GM10248 (cell line): ENCODE results near the gene ENSA.
"Not testable (repeated sequence)": the region's sequence is repeated elsewhere in the genome, so short reads cannot be mapped to it uniquely, and the experiment has no call there.

ENCODE experiments used
- CTCF ChIA-PET: fragments of 300-600 bp; sonication (Branson Sonifier 250); formaldehyde crosslinking; extraction: SDS; loops from one replicate; lab custom pipeline; 2021; ENCODE audit warnings: antibody characterized with exemption; lab: Yijun Ruan, JAX
- POLR2A ChIA-PET: fragments of 350-650 bp; sonication (Branson Sonifier 250); formaldehyde crosslinking; extraction: SDS; loops from one replicate; lab custom pipeline; 2020; ENCODE audit warnings: antibody characterized with exemption; lab: Yijun Ruan, JAX
- DNase-seq: peaks from one replicate; pipeline ENCODE4 v3.0.0; 2012; ENCODE audit errors: extremely low spot score
- CTCF ChIP-seq: IDR thresholded peaks from 2 replicates; pipeline ENCODE4 v1.5.1; 2012; ENCODE audit warnings: mild to moderate bottlenecking, low read depth; ENCODE audit errors: extremely low read depth, missing control alignments, control extremely low read depth

Gene ENSA

DNA sequence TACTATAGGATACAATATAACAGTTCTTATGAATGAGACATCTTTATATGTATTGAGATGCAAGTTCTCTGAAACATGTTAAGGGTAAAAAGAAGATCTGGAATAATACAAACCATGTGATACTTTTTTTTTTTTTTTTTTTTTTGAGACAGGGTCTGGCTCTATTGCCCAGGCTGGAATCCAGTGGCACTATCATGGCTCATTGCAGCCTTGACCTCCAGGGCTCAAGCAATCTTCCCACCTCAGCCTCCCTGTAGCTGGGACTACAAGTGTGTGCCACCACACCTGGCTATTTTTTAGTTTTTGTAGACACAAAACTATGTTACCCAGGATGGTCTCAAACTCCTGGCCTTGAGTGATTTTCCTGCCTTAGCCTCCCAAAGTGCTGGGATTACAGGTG lies 27.9 kb downstream of the ENSA start:
- no peak for DNase-seq
- POLR2A ChIA-PET = no interaction called here
- no peak for TF ChIP-seq CTCF
- CTCF ChIA-PET = interaction anchor here (1.3 kb wide), 1 partner anchor 18 kb away, joined by 4 read pairs; no protein-coding TSS in a partner anchor

- DNase-seq, POLR2A ChIA-PET: not testable (repeated sequence)
- CTCF ChIA-PET = interaction anchor here (1.4 to 2.1 kb wide), 2 partner anchors 9 to 38 kb away, joined by 4 to 5 read pairs; no protein-coding TSS in a partner anchor
These were observed 31.1 kb downstream of the ENSA start for GRCh38 chr1:150598346-150598745.

GRCh38 chr1:150596976-150597375 lies 32.4 kb downstream of the ENSA start:
- TF ChIP-seq CTCF = no peak
- ChIA-PET CTCF (interaction anchor here (1.4 kb wide), 1 partner anchor 36 kb away, joined by 5 read pairs; no protein-coding TSS in a partner anchor), POLR2A (no interaction called here)
- DNase-seq = no peak

GRCh38 chr1:150596095-150596892 lies 33.1 kb downstream of the ENSA start:
- TF ChIP-seq CTCF = no peak
- POLR2A ChIA-PET = no interaction called here
- DNase-seq = no peak
- CTCF ChIA-PET = no interaction called here

- POLR2A ChIA-PET = interaction anchor here (1.1 kb wide), 1 partner anchor 18 kb away, joined by 3 read pairs; no protein-coding TSS in a partner anchor
- no peak for TF ChIP-seq CTCF
- CTCF ChIA-PET = interaction anchor here (6.9 kb wide), 1 partner anchor 20 kb away, joined by 83 read pairs; no protein-coding TSS in a partner anchor
- no peak for DNase-seq
These were observed 47.0 kb downstream of the ENSA start for GRCh38 chr1:150582371-150582770.

GRCh38 chr1:150581962-150582361 lies 47.5 kb downstream of the ENSA start:
- POLR2A ChIA-PET, DNase-seq: not testable (repeated sequence)
- CTCF ChIA-PET = interaction anchor here (6.9 kb wide), 1 partner anchor 20 kb away, joined by 83 read pairs; no protein-coding TSS in a partner anchor

- not testable (repeated sequence) for DNase-seq
- ChIA-PET POLR2A (interaction anchor here (0.8 kb wide), 1 partner anchor 94 kb away, joined by 3 read pairs; the partner anchor contains the start of gene TARS2), CTCF (interaction anchor here (1.3 to 6.9 kb wide), 2 partner anchors 8 to 19 kb away, joined by 3 to 83 read pairs; no protein-coding TSS in a partner anchor)
These were observed 48.0 kb downstream of the ENSA start for GRCh38 chr1:150581437-150581836.

DNA sequence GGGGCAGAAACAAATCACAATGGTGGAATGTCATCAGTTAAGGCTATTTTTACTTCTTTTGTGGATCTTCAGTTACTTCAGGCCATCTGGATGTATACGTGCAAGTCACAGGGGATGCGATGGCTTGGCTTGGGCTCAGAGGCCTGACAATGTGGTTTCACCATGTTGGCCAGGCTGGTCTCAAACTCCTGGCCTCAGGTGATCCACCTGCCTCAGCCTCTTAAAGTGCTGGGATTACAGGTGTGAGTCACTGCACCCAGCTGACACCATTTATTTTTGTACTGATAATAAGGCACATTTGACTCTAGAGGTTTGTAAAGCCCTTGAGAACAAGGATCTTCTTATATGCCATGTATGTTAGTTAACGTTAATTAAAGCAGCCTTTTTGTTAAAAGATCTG lies 48.4 kb downstream of the ENSA start:
- CTCF ChIA-PET = interaction anchor here (1.3 to 6.9 kb wide), 3 partner anchors 8 to 415 kb away, joined by 3 to 83 read pairs (median 5); no protein-coding TSS in a partner anchor
- POLR2A ChIA-PET = interaction anchor here (0.8 kb wide), 1 partner anchor 94 kb away, joined by 3 read pairs; the partner anchor contains the start of gene TARS2
- DNase-seq = not testable (repeated sequence)
